GM18505 (cell line): ENCODE results near the gene RNF212.

Experiments
- ATAC-seq: cut with Tn5 transposase; IDR thresholded peaks from one replicate; pipeline ENCODE4 v1.9.1; 2021; ENCODE audit not compliant: unreplicated experiment
- POLR2A ChIP-seq: IDR thresholded peaks from 4 replicates; pipeline ENCODE4 v1.6.1; 2011; ENCODE audit warnings: borderline replicate concordance; ENCODE audit not compliant: insufficient read depth, insufficient read length; ENCODE audit errors: extremely low read depth

The RNF212 gene

DNA sequence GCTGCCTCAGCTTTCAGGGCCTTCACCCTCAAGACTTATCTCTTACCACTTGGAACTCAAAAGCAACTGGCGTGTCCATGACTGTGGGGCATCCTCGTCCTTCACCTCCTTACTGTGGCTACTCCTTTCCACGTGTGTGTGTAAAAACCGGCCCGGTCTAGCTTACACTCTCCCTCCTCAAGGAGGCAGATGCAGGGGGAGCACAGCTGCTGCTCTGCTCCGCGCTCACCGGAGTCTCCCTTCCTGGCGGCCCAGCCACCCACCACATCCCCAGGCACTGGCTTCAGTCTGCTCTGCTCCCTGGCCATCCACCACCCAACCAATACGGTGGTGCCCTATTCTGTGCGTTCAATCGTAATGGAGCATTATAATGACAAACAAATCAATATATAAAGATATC, 8.3 kb downstream of the RNF212 start:
- no peak for TF ChIP-seq POLR2A
- ATAC-seq = no peak

DNA sequence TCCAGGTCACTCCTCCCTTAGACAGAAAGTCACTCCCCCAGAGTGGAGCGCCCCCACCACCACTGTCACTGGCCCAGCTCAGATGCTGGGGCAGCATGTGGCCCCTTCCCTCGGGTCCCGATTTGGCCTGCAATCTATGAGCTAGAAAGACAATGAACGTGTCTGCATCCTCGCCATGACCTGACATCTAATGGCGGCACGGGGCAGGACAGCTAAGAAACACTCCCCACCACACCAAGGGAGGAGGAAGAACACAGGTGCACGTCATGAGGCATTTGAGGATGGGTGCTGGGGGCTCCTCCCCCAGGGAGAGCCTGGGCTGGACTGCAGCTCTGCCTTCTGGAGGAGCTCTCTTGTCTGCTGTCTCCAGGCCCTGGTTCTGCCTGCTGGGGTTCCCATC, 8.7 kb downstream of the RNF212 start:
- ATAC-seq = no peak

GRCh38 chr4:1099684-1100335, 13.6 kb downstream of the RNF212 start:
- ATAC-seq = no peak
- no peak for TF ChIP-seq POLR2A

More for the DNA sequence above, 8.7 kb downstream of the RNF212 start:
- TF ChIP-seq POLR2A = no peak

GRCh38 chr4:1099270-1099669, 14.1 kb downstream of the RNF212 start:
- ATAC-seq = no peak
- no peak for TF ChIP-seq POLR2A

DNA sequence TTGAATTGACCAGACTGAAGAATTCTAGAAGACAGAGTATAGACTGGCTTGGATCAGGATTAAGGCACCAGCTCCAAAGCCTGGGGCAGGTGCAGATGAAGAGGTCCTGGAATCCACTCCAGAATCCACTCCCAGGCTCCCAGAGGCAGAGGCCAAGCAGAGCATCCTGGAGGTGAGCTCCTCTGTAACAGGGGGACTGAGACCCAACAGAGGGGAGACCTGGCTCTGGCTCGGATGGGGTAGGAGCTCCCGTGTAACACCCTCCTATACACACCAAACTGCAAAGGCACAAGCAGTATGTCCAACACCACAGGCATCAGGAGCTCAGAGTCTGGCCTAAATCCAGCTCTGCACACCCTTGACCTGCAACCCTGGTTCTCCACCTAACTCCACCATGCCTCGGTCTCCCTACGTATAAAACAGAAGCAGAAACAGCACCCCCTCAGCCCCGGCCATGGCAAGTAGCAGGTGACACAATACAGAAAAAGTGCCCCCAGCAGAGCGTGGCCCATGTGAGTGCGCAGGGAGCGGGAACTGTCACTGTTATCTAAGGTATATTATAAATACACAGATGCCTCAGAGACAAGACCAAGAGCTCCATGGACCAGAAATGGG, 14.9 kb downstream of the RNF212 start:
- TF ChIP-seq POLR2A = no peak
- no peak for ATAC-seq

GRCh38 chr4:1097553-1097952, 15.8 kb downstream of the RNF212 start:
- no peak for TF ChIP-seq POLR2A
- no peak for ATAC-seq

DNA sequence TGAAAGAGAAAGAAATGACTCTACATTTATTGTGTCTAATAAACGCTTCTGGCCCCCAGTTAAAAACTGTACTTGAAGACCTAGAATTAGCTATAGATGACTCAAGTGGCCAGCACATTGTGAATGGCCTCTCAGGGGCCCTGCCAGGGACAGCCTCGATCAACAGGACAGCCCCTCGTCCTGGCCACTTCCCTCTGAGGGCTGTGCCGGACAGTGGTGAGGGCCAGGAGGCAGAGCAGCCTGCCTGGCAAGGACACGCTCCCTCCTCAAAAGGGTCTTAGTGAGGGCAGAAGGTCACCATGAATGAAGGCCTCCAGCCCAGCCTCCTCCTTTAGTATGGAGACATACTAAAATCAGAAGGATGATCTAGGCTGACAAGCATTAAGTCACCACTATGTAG, 16.5 kb downstream of the RNF212 start:
- TF ChIP-seq POLR2A = no peak
- no peak for ATAC-seq

DNA sequence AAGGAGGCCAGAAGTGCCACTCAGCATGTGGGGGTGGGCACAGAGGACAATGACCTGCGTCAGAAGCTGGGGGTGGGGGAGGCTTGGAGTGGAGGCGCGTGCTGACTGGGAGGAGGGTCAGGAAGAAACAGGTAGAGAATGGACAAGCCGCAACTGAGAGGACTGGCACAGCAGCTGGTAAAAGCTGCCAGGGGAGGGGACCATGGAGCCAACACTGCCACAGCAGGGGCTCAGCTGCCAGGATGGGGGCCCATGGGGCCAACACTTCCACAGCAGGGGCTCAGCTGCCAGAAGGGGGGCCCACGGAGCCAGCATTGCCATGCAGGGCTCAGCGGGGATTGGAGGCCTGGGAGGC, 19.1 kb downstream of the RNF212 start:
- no peak for ATAC-seq
- TF ChIP-seq POLR2A = no peak

DNA sequence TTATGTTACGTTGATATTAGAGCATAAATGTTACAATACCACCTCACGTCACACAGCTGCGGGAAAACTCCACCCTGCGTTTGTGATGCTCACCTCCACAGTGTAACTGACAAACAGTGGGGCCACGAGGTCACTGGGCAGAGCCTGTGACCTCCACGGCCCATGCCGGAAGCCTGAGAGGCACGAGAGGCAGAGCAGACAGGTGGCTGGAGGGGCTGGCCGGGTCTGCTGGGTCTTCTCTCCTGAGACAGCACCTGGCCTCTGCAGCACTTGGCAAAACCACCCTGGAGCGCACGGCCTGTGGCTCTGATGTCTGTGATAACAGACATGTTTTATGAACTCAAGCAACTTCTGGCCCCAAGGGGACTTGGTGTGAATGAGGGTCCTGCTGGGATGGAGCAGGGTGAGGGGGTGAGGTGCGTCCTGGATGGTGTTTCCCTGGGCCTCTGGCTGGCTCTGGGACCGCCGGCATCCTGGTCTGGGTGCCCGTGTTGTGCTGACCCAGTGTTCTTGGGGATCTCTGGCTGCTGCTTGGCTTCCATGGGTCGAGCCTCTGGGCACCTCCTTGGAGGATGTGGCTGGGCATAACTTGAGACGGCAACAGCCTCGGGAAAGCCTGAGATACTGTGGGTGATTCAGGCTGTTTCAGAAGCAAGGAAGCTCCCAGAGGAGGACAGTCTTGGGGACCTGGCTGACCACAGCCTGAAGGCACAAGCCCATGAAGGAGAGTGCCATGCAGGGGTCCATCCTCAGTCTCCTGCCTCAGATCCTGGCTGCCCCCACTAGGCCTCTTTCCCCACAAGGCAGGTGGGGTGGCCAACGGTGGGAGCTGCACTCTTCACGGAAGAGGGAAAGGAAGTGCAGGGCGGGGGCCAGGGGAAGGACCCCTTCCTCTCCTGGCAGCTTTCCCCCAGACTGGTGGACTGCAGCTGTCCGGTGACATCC, 19.7 kb downstream of the RNF212 start:
- no peak for TF ChIP-seq POLR2A
- no peak for ATAC-seq

GRCh38 chr4:1092983-1093361, 20.4 kb downstream of the RNF212 start:
- no peak for TF ChIP-seq POLR2A
- no peak for ATAC-seq

GRCh38 chr4:1092026-1092982, 21.1 kb downstream of the RNF212 start:
- no peak for ATAC-seq
- TF ChIP-seq POLR2A = no peak

DNA sequence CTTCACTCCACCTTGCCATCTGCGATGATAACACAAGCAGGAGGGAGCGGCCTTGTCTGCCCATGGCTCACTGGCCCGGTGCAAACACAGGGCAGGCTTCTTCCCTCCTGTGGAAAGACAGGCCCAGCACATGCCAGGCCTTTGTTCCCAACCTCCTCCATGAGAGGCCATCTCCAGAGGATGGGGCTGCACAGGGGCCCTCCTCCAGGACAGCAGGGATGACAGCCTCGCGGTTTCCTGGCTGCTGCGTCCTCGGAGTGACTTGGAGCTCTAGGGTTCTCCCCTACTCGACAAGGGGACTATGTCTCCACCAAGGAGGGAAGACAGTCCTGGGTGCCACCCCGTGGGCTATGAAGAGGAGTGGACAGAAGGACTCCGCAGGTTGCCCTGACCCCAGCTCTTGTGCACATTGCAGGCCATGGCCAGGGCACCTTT, 21.8 kb downstream of the RNF212 start:
- ATAC-seq = no peak
- no peak for TF ChIP-seq POLR2A
